ENCODE measurements around the gene CNTN4.

CNTN4 gene

DNA sequence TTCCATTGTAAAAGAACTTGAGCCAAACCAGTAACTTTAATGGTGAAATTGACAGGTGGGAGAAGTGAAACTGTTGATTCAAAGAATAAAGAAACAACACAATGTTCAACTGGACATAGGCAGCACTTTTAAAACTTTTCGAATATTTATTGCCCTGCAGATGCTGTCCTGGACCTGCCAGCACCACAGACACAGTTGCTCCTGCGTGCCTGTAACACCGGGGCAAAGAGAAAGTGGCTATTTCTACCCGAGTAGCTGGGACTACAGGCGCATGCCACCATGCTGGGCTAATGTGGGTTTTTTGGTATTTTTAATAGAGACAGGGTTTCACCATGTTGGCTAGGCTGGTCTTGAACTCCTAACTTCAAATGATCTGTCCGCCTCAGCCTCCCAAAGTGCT lies 1004.1 kb downstream of the CNTN4 start:
- TF ChIP-seq, protein P1, sequence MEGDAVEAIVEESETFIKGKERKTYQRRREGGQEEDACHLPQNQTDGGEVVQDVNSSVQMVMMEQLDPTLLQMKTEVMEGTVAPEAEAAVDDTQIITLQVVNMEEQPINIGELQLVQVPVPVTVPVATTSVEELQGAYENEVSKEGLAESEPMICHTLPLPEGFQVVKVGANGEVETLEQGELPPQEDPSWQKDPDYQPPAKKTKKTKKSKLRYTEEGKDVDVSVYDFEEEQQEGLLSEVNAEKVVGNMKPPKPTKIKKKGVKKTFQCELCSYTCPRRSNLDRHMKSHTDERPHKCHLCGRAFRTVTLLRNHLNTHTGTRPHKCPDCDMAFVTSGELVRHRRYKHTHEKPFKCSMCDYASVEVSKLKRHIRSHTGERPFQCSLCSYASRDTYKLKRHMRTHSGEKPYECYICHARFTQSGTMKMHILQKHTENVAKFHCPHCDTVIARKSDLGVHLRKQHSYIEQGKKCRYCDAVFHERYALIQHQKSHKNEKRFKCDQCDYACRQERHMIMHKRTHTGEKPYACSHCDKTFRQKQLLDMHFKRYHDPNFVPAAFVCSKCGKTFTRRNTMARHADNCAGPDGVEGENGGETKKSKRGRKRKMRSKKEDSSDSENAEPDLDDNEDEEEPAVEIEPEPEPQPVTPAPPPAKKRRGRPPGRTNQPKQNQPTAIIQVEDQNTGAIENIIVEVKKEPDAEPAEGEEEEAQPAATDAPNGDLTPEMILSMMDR (conservative IDR thresholded peaks at IDR 0.05; ENCODE audit: control insufficient read depth, insufficient read depth, low read depth, low read length) = no peak
- DNase-seq (ENCODE audit: low read depth) = no peak
- no peak overlapping the region for H3K4me3 ChIP-seq (ENCODE audit: control insufficient read depth, low read depth, low read length)

DNA sequence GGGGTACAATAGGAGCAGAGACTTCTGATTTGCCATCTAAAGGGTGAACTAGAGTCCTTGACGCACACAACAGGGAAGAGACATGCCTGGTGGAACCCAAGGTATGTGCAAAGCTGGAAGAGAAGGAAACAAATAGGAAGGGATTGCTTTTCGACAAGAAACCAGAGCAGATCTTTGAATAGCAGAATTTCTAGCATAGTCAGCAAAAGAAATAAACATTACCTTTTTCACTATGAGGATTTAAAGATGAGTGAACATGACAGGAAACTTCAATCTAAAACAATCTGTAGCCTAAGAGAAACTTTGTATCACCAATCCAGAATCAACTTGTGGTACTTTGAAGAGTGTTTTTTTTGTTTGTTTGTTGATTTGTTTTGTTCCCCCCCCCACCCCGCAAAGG lies 1006.6 kb downstream of the CNTN4 start:
- H3K4me3 ChIP-seq (ENCODE audit: control insufficient read depth, low read depth, low read length) = no peak overlapping the region
- TF ChIP-seq, protein P1 (conservative IDR thresholded peaks at IDR 0.05; ENCODE audit: control insufficient read depth, insufficient read depth, low read depth, low read length) = no peak
- no peak for DNase-seq (ENCODE audit: low read depth)

DNA sequence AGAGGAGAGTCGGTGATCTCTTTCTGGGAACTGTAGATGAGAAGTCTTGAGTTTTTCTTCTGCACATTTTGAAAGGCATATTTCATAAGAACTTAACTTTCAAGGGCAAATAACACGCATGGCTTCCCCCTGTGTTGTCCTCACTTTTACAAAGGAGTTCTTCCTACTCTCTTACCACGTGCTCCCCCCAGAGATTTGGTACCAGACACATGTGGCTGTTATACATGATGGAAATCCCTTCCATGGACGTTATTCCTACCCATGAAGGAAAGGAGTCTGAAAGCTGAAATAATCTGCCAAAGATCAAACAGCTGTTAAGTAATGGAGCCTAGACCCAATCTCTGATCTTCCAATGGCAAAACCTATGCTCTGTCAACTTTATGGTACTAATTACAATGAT lies 1007.1 kb downstream of the CNTN4 start:
- TF ChIP-seq, protein P1 (conservative IDR thresholded peaks at IDR 0.05; ENCODE audit: control insufficient read depth, insufficient read depth, low read depth, low read length) = no peak
- DNase-seq (ENCODE audit: low read depth) = no peak
- no peak overlapping the region for H3K4me3 ChIP-seq (ENCODE audit: control insufficient read depth, low read depth, low read length)

DNA sequence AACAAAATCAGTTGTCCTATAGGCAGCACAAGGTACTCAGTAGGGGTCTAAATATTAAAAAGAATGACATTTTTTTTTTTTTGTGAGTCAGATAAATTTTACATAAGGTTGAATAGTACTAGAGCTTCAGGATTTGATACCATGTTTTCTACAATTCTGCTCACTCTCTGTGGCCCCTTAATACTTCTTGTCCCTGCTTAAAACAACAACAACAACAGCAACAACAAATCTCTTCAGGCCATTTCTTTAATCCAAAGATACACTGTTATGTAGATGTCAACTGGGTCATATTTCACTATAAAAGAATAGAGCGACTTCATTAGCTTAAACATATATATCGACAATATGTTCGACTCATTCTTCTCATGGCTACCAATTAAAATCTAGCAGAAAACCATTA lies 1008.5 kb downstream of the CNTN4 start:
- TF ChIP-seq, protein P1 (conservative IDR thresholded peaks at IDR 0.05; ENCODE audit: control insufficient read depth, insufficient read depth, low read depth, low read length) = no peak
- DNase-seq (ENCODE audit: low read depth) = no peak
- no peak overlapping the region for H3K4me3 ChIP-seq (ENCODE audit: control insufficient read depth, low read depth, low read length)
